Activated gamma-delta T cell treated with Interleukin-2 at 50 U/mL for 16 hours (primary cell): ENCODE data around the gene NDUFAF3.
A peak's percentile ranks its signal among the peaks of the same experiment; 100 is the strongest.

Experiments used
- DNase-seq: peaks from one replicate; pipeline ENCODE4 v3.0.0-alpha.2; 2020

The NDUFAF3 gene

DNA sequence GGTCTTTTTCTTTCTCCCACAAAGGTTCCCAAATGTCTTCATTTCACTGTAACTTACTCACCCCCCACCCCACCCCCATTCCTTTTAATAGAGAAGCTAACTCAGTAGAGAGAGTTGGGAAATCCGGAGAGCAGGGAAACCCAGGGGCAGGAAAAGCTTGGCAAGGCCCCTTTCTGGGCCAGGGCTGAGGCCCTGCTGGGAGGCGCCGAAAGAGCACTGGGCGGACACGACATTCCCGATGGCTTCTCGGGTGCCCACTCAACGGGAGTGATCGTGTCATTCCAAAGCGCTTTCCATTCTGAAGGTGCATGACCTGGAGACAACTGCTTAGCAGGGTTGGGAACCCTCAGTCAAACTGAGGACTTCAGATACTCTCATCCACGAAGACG is 2.0 kb upstream of the NDUFAF3 start:
- no peak for DNase-seq

DNA sequence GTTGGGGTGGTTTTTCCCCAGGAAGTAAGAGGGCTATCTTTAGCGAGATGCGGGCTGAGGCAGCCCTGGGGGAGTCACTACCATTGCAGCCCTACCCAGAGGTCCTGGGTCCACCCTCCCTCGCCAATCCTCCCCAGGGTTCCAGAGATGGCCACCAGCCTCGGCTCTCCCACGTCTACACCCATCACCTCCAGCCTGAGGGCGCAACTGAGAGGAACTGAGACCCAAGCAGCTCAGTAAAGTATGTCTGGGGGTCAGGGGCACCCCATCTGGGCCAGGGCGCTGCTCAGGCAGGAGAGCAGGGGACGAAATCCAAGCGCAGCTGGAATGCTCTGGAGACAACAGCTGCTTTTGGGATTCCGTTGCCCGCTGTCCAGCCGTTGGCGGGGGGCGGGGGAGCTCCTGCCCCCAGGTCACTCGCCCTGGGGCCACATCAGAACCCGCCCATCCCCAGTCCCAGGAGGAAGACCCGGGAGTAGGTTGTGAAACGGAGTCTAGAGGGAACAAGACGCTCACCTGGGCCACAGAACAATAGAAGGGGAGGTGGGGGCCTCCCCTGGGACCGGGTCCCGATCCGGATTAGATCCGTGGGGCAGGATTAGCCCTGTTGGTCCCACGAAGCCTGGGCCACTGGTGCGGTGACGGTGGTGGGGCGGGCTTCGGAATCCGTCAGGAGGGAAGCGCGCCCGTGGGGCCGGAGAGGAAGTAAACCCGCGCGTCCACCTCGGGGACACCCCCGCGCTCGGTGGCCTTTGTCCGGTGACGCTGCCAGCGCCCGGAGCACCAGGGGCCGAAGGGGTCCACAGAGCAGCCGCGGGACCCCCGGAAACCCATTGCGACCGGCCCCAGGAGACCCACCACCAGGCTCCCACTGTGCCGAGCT is 1.4 kb upstream of the NDUFAF3 start:
- peak; percentile 23 for DNase-seq

DNA sequence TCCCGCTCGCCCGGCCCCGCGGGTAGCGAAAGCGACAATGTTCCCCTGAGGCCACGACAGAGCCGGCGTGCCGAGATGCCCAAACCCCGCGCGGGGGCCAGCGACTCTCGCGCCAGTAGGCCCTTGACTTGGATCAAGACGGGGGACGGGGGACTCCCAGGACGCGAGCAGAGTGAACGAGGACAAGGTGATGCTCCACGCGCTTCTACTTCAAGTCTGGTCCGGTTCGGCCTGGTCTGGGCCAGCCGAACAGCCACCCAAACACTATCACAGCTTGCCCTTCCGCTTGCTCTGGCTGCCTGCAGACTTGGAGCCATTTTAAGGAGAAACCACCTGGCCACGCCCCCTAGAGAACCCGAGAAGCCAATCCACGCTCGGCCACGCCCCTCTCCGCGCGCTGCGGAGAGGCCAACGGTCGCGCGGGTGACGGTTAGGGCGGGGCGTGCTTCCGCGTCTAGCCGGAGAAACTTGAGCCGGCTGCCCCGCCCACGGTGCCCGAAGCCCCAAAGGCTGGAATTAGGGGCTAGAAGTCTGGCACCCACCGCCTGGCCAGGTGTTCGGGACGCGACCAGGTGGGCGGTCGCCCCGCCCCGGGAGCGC is 608 bp upstream of the NDUFAF3 start:
- peak; percentile 99 for DNase-seq

DNA sequence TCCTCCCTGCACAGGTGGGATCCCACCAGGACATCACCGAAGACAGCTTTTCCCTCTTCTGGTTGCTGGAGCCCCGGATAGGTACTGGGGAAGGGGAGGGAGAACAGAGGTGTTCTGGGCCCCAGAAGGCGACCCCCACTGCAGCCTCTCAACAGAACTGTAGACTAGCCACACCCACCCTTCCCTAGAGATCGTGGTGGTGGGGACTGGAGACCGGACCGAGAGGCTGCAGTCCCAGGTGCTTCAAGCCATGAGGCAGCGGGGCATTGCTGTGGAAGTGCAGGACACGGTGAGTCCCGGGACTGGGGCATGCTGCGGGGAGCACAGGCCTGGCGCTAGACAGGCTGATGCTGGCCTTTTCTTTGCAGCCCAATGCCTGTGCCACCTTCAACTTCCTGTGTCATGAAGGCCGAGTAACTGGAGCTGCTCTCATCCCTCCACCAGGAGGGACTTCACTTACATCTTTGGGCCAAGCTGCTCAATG is 809 bp downstream of the NDUFAF3 start:
- no peak for DNase-seq

DNA sequence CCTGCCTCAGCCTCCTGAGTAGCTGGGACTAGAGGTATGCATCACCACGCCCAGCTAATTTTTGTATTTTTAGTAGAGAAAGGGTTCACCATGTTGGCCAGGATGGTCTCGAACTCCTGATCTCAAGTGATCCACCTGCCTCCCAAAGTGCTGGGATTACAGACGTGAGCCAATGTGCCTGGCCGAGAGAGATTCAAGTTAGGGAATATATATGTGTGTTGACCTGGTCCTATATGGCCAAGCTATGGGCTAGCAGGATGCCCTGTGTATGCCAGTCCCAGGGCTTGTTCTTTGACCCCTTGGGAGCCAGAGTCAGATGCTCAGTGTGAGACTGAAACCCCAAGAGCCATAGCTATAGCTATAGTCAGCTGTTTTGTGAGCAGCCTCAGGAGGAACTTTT is 1.9 kb downstream of the NDUFAF3 start:
- no peak for DNase-seq

DNA sequence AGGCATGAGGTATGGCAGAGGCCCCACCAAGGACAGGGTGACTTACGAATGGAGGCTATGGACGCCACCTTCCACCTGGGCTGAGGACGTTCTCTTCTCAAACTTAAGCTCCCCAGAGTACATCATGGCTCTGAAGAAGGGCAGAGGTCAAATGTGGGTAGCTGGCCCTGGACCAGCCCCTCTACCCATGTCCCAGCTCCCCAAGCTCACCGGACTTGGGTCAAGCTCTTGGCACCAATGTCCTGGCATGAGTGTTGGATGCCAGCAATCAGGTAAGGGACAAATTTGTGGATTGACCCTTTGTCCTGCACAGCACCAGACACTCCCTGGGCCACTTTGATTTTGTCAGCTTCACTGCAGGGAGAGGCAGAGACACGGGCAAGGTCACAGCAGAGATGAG is 2.5 kb downstream of the NDUFAF3 start:
- no peak for DNase-seq

DNA sequence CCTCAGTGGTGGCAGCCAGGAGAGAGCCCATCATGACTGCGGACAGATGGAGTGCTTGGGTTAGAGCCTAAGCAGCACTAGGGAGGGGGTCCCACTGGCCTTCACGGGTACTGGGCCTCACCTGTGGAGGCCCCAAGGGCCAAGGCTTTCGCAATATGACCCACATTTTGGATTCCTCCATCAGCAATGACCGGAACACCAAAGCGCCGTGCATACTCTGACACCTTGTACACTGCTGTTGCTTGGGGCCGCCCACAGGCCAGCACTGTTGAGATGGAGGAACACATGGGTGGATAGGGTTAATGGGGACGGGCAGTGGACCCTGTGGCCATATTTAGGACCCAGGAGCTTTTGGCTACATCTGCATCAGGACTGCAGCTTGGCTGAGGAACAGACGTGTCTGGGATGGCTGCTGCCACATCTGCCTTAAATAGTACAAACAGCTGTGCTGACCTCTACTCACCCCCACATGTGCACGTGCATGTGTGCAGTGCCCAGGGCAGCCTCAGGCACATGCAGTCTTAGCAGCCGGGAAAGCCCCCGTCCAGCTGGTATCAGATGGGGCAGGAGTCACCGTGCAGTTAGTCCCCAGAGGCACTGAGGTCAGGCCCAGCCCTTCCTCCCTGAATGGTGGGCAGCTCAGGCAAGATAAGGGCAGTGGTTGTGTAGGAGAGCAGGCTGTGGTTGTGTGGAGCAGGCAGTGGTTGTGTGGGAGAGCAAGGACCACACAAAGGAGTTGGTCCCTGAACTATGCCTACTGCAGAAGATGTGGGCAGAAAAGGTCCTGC is 3.3 kb downstream of the NDUFAF3 start:
- no peak for DNase-seq

DNA sequence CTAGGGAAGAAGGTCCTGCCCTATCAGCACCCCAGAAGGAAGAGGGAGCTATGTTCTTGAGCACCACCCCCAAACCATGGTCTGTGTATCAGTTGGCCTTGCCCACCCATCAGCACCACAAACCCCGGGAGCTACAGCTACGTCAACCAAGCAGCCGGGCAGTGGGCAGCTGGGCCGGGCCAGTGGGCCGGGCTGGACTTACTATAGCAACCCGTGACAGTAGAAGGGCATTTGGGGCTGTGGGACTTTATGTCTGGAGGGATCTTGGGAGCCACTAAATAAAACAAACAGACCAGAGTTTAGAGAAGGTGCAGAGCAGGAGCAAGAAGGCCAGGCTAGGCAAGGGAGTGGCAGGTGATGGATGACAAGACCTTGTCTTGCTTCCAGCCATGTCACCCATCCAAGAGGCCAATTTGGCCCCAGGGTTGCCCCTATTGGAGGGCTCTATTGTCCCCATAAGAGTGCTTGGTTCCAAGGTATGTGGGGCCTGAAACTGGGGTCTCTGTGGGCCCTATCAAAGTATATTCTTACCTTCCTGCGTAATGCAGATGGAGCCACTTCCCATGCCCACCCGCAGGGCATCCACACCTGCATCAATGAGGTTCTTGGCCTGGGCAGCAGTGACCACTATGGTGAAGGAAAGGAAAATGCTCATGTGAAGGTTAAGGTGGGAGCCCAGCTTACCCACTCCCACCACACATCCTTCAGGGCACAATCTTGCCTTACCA is 4.0 kb downstream of the NDUFAF3 start:
- DNase-seq: no peak

DNA sequence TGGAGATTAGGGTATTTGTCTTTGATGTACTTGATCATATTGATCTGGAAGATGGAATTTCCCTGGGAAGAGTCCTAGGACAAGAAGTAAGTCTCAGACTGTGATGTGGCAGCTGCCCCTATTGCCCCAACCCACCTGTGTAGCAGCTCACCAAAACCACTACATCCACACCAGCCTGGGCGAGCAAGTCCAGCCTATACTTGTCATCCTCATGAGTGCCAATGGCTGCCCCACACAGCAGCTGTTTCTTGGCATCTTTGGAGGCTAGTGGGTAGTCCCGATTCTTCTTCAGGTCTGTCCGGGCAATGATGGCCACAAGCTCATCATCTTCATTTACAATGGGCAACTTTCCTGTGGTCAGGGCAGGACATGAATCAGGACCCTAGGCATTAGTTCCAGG is 4.6 kb downstream of the NDUFAF3 start:
- no peak for DNase-seq

DNA sequence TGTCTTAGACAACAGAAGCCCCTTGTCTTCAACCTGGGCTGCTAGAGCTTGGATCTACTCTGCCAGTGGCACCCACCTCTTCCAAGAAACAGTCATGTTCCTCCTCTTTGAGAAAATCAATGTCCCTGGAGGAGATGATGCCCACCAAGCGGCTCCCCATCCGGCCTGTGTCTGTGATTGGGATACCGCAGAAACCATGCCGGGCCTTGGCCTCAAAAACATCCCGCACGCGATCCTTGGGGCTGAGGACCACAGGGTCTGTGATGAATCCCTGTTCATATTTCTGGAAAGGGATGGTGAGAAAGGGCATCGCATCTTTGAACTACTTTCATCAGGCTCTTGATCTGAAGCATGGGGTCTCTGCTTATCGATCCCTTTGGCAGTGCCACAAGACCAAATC is 5.7 kb downstream of the NDUFAF3 start:
- DNase-seq: no peak

DNA sequence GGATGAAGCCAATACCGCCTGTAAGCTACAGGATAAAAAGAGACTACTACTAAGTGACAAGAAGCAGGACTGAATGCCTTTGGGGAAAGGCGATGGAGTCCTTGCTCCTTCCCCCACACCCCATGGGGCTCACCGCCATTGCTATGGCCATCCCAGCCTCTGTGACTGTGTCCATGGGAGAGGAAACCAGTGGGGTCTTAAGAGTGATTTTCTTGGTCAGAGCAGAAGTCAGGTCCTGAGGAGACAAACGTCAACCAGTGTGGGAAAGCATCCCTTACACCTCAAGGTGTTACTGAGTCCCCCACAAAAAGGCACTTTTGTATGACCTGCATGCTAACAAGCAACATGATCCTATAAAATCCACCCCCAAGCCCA is 6.4 kb downstream of the NDUFAF3 start:
- no peak for DNase-seq

DNA sequence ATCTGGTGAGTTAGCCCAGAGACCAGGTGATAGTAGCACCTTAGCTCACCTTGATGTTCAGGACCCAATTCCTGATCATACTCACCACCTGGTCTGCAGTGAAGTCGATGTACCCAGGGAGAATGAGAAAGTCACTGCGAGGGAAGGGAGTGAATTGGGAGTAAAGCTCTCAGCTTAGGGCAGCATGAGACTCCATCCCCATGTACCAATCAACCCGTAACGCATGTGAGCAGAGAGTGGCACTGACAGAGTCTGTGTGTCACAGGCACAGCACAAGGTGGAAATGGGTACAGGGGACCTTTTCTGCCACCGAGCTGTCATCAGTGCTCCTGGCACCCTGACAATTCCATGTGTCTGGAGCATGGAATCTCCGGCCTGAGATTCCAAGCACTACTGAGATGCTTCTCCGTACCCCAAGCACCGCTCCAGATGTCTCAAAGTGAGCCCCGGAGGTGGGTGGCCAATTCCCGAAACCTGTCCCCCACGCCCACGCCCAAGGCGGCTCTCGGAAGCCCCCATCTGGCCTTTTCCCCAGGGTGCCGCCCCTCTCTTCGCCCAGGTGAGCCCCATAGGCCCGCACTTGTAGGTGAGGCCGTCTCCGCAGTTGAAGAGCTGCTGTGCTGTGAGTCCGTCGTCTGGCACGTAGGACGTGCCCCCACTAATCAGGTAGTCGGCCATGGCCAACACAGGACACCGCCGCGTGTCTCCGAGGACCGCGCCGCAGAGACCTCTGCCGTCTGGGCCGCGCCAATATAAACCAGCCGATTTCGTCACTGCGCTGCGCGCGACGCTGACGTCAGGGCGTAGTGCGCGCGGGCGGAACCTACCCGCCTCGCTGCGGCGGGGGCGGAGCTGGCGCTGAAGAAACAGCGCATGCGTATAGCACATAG is 7.0 kb downstream of the NDUFAF3 start, which contains the start of gene IMPDH2:
Gene IMPDH2, minus strand, starts transcription at position 726 of the 890 bp plus-strand sequence. Its CDS starts 48 bp downstream, at position 678.
- DNase-seq: peak; percentile 89

DNA sequence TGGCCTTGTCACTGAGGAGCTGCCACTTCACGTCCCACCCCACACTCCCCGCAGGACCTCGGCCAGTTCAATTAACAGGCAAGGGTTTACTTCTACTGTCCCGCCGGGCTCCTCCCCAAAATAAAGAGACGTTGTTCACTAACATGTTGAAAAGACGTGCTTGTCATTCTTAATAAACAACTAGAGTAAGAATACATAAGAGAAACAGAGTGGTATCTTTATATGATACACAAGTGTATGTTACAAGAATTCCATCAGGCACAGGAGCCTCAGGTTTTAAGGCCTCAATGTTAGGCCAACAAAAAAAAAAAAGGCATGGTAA is 7.6 kb downstream of the NDUFAF3 start:
- no peak for DNase-seq

DNA sequence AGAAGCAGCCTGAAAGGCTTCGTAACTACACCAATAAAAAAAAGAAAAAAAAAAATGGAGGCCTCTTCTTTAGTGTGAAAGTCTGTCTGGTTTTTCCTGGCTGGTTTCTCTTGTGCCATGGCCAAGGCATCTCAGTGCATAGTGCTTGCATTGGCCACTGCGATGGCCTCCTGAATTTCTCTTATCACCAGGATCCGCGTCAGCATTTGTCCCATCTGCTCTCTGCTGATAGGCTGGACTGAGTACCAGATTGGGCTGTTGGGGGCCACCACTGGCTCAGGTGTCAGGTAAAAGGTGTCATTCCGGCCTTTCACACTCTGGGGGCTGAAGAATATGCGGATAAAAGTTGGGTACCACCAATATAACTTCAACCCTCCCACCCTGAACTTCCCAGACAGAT is 8.4 kb downstream of the NDUFAF3 start:
- no peak for DNase-seq

DNA sequence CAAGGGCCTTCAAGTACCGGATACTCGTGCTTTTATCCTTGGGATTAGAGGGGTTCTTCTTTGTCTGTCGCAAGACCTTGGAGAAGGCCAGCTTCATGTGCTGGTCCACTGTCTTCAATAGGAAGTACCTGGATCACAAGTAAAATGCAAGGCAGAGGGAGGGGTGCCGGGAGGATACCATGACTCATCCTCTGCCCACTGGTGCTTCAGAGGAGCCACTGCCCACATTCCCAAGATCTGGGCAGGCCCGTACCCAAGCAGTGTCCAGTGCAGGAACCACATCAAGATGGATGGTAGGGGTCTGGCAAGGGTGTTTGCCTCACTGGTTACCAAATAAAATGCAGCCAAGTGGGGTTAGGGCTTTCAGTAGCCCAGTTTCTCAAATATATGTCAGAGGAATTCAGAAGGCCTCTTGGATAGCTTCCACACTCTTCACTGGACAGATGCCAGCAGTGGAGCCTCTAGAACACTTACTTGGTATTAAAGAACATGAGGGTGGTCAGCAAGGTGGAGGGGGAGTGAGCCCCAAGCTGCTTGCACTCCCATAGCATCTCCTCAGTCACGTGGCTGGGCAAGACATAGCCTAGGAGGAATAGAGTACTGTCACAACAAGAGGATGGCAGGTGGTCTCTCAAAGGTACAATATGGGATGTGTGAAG is 10.9 kb downstream of the NDUFAF3 start:
- DNase-seq: no peak

DNA sequence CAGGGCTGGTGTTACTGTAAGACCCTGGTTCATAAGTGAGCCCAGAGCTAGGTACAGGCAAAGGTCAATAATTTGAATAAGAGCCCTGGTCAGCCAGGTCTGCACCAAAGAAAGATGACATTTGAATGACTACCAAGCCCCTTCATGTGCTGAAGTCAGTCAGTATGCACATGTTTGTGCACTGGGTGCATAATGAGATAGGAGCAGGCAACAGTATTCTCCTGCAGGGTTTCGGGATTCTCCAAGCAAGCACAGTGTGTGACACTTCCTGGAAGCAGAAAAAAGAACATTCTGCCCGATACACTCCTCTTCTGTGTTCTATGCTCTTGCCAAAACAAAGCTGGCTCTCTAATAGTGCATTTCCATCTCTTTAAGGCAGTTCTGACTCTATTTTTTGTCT is 12.7 kb downstream of the NDUFAF3 start:
- DNase-seq: no peak

DNA sequence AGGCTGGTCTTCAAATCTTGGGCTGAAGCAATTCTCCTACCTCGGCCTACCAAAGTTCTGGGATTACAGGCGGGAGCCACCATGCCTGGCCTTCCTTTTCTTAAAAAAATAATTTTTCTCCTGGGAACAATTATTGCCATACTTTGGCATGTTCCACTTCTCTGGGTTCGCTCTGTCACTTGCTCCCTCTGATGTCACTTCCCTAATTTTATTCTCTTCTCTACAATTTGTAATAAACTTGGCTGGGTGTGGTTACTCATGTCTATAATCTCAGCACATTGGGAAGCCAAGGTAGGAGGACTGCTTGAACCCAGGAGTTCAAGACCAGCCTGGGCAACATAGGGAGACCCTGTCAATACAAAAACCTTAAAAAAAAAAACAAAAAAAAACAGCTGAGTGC is 13.4 kb downstream of the NDUFAF3 start:
- DNase-seq: no peak

DNA sequence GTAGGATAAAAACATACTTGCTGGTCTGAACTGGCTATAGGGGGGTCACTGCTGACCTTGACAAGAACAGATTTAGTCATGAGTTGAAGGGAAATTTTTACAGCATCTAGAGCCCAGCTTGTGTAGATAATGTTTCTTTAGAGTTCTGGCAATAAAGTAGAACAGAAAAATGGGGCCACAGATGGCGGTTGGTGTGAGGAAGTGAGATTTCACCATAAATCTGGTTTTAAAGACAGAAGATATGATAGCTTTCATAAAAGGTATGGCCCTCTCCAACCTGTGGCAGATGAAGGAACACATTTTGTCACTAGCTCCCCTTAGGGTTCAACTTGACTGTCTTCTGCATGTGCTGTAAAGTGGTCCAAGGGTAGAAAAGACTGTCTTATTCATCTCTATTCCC is 31.6 kb downstream of the NDUFAF3 start:
- DNase-seq: no peak

DNA sequence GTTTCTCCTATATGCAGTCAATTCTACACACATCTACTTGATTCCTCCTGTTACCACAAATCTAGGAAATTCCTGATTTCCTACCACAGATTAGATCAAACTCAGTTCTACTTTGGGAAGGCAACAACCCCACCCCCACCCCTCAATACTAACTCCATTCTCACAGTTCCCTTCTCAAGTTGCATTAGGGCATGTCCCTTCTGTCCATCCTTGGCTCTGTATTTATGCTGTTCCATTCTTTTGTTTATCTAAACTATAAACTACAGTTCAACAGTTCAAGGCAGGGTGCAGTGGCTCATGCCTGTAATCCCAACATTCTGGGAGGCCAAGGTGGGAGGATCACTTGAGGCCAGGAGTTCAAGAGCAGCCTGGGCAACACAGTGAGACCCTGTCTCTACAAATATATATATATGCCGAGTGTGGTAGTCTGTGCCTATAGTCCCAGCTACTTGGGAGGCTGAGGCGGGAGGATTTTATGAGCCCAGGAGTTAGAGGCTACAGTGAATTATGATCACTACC is 32.5 kb downstream of the NDUFAF3 start:
- DNase-seq: no peak

DNA sequence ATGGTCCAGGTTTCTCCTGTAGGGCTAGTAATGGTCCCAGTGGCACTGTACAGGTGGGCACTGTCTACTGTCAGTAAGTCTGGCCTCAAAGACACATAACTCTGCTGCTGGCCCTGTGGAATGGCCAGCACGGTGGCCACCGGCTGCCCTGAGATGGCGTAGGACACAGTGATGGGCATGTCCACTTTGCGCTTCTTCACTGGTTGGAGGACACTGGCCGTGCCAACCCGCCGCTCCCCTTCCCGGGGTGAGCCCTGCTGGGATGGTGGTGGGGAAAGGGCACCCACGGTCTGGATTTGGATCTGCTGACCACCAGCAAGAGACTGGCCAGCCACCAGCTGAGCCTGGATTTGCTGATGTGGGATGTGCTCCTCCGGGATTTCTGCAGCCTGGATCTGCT is 35.3 kb downstream of the NDUFAF3 start:
- no peak for DNase-seq

DNA sequence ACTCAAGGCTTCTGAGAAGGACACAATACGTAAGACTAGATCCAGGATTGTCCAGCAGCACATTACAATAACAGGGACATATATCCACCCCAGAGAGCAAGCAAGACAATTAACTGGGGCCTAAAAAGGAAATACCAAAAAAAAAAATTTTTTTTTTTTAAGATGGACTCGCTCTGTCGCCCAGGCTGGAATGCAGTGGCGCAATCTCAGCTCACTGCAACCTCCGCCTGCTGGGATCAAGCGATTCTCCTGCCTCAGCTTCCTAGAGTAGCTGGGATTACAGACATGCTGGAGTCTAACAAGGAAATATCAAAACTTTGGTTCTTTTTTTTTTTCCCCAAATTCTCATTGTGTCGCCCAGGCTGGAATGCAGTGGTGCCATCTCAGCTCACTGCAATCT is 36.1 kb downstream of the NDUFAF3 start:
- no peak for DNase-seq
